HCT116 (cell line): ENCODE results near the gene ACSL6.

Source experiments
- EZH2 ChIP-seq: fragments of 200-600 bp; sonication (generic); IDR thresholded peaks from 2 replicates; pipeline ENCODE4 v1.6.1; 2017; ENCODE audit warnings: antibody characterized with exemption, mixed run types
- FOSL1 ChIP-seq: IDR thresholded peaks from 2 replicates; pipeline ENCODE4 v1.6.1; 2012; ENCODE audit warnings: low read depth
- POLR2A ChIP-seq: IDR thresholded peaks from 2 replicates; pipeline ENCODE4 v1.7.0; 2011; ENCODE audit warnings: borderline replicate concordance; ENCODE audit not compliant: insufficient read depth, insufficient read length; ENCODE audit errors: extremely low read depth
- POLR2AphosphoS5 ChIP-seq: IDR thresholded peaks from 2 replicates; pipeline ENCODE4 v1.6.1; 2011; ENCODE audit warnings: mild to moderate bottlenecking, low read depth, low read length, moderate library complexity
- RAD21 ChIP-seq: IDR thresholded peaks from 2 replicates; pipeline ENCODE4 v1.6.1; 2012; ENCODE audit warnings: low read depth, mild to moderate bottlenecking
- SIN3A ChIP-seq: IDR thresholded peaks from 2 replicates; pipeline ENCODE4 v1.6.1; 2012; ENCODE audit warnings: low read depth
- SRF ChIP-seq: IDR thresholded peaks from 2 replicates; pipeline ENCODE4 v1.6.1; 2012; ENCODE audit warnings: low read depth
- TCF7L2 ChIP-seq: IDR thresholded peaks from 2 replicates; pipeline ENCODE4 v1.7.0; 2011; ENCODE audit warnings: borderline replicate concordance, inconsistent platforms; ENCODE audit not compliant: insufficient read depth, insufficient read length; ENCODE audit errors: extremely low read depth
- YY1 ChIP-seq: IDR thresholded peaks from 2 replicates; pipeline ENCODE4 v1.6.1; 2011; ENCODE audit warnings: low read length, low read depth, moderate library complexity, mild to moderate bottlenecking; ENCODE audit not compliant: insufficient replicate concordance; ENCODE audit errors: extremely low read depth
- TF ChIP-seq, protein P1 (sequence below): IDR thresholded peaks from 2 replicates; pipeline ENCODE4 v1.6.1; 2012
- TF ChIP-seq, protein P2 (sequence below), 3 experiments: fragments of 200-600 bp in 1 of 3; sonication (generic) in 1 of 3; IDR thresholded peaks in 2 of 3; conservative IDR thresholded peaks in 1 of 3; 2 replicates each; pipeline ENCODE4 v1.5.1; 2012 to 2017; ENCODE audit warnings: low read depth in 2 of 3, low read length in 2 of 3, antibody characterized with exemption in 1 of 3, borderline replicate concordance in 1 of 3, control low read depth in 1 of 3, mild to moderate bottlenecking in 1 of 3, mixed read lengths in 1 of 3, mixed run types in 1 of 3, moderate library complexity in 1 of 3; ENCODE audit not compliant: insufficient read depth in 1 of 3
- TF ChIP-seq, protein P3 (sequence below): IDR thresholded peaks from 2 replicates; pipeline ENCODE4 v1.6.1; 2012; ENCODE audit warnings: low read depth
- TF ChIP-seq, protein P4 (sequence below): IDR thresholded peaks from 2 replicates; pipeline ENCODE4 v1.6.1; 2011; ENCODE audit warnings: mild to moderate bottlenecking, low read length, moderate library complexity; ENCODE audit not compliant: insufficient replicate concordance; ENCODE audit errors: extremely low read depth

DNA sequence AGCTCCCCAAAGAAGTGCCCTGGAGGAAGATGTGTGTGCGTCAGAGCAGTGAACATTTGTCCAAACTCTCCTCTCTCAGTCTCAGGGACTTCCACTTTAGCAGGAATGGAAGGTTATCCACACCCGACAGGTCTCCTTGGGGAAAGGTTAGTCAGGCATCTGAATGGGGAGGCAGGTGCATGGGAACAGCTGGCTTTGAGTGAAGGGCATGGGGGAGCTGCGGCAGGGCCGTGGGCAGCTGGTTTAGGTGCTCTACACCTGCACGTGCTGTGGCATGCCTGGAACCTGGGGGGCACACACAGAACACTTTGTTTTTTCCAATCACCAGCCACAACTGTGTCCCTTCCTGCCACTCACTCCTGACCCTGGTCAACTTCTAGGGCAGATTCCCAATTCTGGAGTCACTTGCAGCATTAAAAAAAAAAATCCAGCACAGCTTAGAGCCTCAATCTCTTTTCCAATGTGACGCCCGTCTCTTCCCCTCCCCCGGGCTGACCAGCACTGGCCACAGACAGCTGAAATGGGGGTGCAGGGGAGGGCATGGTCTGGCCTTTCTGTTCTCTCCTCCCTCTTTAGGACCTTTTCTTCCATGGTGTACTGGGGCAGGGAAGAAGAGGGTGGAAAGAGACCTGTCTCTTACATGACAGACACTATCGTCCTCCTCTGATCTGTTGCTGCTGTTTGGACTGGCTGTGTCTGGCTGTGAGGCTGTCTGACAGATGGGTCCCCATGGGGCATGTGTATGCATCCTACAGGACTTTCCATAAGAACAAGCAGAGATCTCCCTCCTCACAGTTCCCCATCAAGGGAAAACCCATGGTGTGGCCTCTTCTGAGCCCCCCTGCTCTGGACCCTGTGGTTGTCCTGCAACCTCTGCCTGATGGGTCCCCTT is 39.4 kb upstream of the ACSL6 start:
- TF ChIP-seq, protein P1, sequence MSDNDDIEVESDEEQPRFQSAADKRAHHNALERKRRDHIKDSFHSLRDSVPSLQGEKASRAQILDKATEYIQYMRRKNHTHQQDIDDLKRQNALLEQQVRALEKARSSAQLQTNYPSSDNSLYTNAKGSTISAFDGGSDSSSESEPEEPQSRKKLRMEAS = no peak
- TF ChIP-seq EZH2 = no peak
- TF ChIP-seq, protein P2, sequence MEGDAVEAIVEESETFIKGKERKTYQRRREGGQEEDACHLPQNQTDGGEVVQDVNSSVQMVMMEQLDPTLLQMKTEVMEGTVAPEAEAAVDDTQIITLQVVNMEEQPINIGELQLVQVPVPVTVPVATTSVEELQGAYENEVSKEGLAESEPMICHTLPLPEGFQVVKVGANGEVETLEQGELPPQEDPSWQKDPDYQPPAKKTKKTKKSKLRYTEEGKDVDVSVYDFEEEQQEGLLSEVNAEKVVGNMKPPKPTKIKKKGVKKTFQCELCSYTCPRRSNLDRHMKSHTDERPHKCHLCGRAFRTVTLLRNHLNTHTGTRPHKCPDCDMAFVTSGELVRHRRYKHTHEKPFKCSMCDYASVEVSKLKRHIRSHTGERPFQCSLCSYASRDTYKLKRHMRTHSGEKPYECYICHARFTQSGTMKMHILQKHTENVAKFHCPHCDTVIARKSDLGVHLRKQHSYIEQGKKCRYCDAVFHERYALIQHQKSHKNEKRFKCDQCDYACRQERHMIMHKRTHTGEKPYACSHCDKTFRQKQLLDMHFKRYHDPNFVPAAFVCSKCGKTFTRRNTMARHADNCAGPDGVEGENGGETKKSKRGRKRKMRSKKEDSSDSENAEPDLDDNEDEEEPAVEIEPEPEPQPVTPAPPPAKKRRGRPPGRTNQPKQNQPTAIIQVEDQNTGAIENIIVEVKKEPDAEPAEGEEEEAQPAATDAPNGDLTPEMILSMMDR (IDR thresholded peaks at IDR 0.05 in 2 of 3, conservative IDR thresholded peaks at IDR 0.05 in 1 of 3; ENCODE audit: borderline replicate concordance in 1 of 3, insufficient read depth in 1 of 3, low read depth in 2 of 3, low read length in 2 of 3) = no peak
- TF ChIP-seq, protein P3, sequence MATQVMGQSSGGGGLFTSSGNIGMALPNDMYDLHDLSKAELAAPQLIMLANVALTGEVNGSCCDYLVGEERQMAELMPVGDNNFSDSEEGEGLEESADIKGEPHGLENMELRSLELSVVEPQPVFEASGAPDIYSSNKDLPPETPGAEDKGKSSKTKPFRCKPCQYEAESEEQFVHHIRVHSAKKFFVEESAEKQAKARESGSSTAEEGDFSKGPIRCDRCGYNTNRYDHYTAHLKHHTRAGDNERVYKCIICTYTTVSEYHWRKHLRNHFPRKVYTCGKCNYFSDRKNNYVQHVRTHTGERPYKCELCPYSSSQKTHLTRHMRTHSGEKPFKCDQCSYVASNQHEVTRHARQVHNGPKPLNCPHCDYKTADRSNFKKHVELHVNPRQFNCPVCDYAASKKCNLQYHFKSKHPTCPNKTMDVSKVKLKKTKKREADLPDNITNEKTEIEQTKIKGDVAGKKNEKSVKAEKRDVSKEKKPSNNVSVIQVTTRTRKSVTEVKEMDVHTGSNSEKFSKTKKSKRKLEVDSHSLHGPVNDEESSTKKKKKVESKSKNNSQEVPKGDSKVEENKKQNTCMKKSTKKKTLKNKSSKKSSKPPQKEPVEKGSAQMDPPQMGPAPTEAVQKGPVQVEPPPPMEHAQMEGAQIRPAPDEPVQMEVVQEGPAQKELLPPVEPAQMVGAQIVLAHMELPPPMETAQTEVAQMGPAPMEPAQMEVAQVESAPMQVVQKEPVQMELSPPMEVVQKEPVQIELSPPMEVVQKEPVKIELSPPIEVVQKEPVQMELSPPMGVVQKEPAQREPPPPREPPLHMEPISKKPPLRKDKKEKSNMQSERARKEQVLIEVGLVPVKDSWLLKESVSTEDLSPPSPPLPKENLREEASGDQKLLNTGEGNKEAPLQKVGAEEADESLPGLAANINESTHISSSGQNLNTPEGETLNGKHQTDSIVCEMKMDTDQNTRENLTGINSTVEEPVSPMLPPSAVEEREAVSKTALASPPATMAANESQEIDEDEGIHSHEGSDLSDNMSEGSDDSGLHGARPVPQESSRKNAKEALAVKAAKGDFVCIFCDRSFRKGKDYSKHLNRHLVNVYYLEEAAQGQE = no peak
- TF ChIP-seq SRF = no peak
- TF ChIP-seq, protein P4, sequence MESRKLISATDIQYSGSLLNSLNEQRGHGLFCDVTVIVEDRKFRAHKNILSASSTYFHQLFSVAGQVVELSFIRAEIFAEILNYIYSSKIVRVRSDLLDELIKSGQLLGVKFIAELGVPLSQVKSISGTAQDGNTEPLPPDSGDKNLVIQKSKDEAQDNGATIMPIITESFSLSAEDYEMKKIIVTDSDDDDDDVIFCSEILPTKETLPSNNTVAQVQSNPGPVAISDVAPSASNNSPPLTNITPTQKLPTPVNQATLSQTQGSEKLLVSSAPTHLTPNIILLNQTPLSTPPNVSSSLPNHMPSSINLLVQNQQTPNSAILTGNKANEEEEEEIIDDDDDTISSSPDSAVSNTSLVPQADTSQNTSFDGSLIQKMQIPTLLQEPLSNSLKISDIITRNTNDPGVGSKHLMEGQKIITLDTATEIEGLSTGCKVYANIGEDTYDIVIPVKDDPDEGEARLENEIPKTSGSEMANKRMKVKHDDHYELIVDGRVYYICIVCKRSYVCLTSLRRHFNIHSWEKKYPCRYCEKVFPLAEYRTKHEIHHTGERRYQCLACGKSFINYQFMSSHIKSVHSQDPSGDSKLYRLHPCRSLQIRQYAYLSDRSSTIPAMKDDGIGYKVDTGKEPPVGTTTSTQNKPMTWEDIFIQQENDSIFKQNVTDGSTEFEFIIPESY = no peak
- TF ChIP-seq FOSL1 = no peak
- no peak for TF ChIP-seq RAD21
- TF ChIP-seq POLR2A = no peak
- no peak for TF ChIP-seq YY1
- TF ChIP-seq POLR2AphosphoS5 = no peak
- no peak for TF ChIP-seq SIN3A
- no peak for TF ChIP-seq TCF7L2
